HG02943 (cell line): ENCODE measurements around the gene ACVRL1.

Experiments used
- ATAC-seq: cut with Tn5 transposase; IDR thresholded peaks from one replicate; pipeline ENCODE4 v1.9.1; 2021; ENCODE audit warnings: mild to moderate bottlenecking, low read depth, moderate library complexity; ENCODE audit not compliant: unreplicated experiment

ACVRL1 gene

GRCh38 chr12:51913071-51914033, 6.0 kb downstream of the ACVRL1 start:
- ATAC-seq: no peak

- no peak for ATAC-seq
Measured at GRCh38 chr12:51914034-51914923, 7.0 kb downstream of the ACVRL1 start.

GRCh38 chr12:51915003-51915625, 7.8 kb downstream of the ACVRL1 start:
- ATAC-seq: no peak

GRCh38 chr12:51915951-51916350, 8.6 kb downstream of the ACVRL1 start:
- no peak for ATAC-seq

- no peak for ATAC-seq
Measured at GRCh38 chr12:51917041-51917590, 9.8 kb downstream of the ACVRL1 start.

- no peak for ATAC-seq
Measured at GRCh38 chr12:51917746-51918453, 10.6 kb downstream of the ACVRL1 start.

- no peak for ATAC-seq
Measured at GRCh38 chr12:51920046-51920445, 12.7 kb downstream of the ACVRL1 start.

- no peak for ATAC-seq
Measured at GRCh38 chr12:51921017-51921725, 13.9 kb downstream of the ACVRL1 start.

GRCh38 chr12:51922146-51922545, 14.8 kb downstream of the ACVRL1 start:
- no peak for ATAC-seq

GRCh38 chr12:51922762-51923505, 15.6 kb downstream of the ACVRL1 start:
- ATAC-seq: no peak

GRCh38 chr12:51923506-51924365, 16.4 kb downstream of the ACVRL1 start:
- no peak for ATAC-seq

- ATAC-seq: no peak
Measured at GRCh38 chr12:51924551-51925319, 17.4 kb downstream of the ACVRL1 start.

- no peak for ATAC-seq
Measured at GRCh38 chr12:51925346-51926063, 18.2 kb downstream of the ACVRL1 start.

- ATAC-seq: no peak
Measured at GRCh38 chr12:51926064-51926632, 18.8 kb downstream of the ACVRL1 start.

- ATAC-seq: no peak
Measured at GRCh38 chr12:51926718-51927117, 19.4 kb downstream of the ACVRL1 start.
